Endothelial cell of umbilical vein (primary cell): ENCODE measurements around the gene CALU.

Experiments used
- EZH2 ChIP-seq: IDR thresholded peaks from 2 replicates; pipeline ENCODE4 v1.6.1; 2012; ENCODE audit warnings: borderline replicate concordance, low read depth, mild to moderate bottlenecking, moderate library complexity, low read length, inconsistent platforms; ENCODE audit not compliant: severe bottlenecking
- POLR2A ChIP-seq: IDR thresholded peaks from 2 replicates; pipeline ENCODE4 v1.6.1; 2012; ENCODE audit warnings: low read depth, mild to moderate bottlenecking, control low read depth, low read length
- TF ChIP-seq, protein P1 (sequence below), 2 donors: IDR thresholded peaks; 1 replicate in 1 of 2; 2 replicates in 1 of 2; pipeline ENCODE4 v1.5.1; 2011; ENCODE audit warnings: low read length in 2 of 2, mild to moderate bottlenecking in 2 of 2, moderate library complexity in 2 of 2, control low read depth in 1 of 2, inconsistent platforms in 1 of 2, low read depth in 1 of 2; ENCODE audit not compliant: insufficient read depth in 1 of 2; ENCODE audit errors: extremely low read depth in 1 of 2

DNA sequence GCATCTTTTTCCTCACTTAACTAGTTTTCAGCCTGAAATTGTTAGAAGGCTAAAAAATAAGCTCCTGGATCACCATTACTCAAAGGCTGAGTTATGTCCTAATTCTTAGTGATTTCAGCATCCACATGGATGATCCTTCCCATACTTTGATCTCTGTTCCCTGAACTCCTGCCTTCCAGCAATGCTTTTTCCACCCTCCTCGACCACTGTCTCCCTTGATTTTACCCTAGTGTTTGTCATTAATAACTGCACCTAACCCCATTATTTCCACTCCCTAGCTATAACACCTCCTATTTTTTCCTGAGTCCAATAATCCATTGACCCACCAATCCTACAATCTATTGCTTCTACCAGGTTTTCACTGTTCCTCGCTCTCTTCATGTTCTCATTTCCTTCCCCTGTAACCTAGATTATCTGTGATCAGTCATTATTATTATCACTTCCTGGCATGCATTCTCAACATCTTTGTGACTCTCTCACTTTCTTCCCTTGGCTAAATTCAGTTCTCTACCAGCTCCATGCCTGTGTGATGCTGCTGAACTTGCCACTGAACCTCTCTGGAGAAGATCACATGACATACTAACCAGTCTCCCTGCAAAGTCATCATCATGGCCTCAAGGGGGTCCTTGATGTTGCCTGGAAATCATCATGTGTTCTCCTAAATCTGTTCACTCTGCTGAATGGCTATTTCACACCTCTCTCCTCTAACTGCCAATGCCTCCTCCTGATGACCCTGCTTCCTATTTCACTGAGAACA lies 6.5 kb upstream of the CALU start:
- TF ChIP-seq, protein P1, sequence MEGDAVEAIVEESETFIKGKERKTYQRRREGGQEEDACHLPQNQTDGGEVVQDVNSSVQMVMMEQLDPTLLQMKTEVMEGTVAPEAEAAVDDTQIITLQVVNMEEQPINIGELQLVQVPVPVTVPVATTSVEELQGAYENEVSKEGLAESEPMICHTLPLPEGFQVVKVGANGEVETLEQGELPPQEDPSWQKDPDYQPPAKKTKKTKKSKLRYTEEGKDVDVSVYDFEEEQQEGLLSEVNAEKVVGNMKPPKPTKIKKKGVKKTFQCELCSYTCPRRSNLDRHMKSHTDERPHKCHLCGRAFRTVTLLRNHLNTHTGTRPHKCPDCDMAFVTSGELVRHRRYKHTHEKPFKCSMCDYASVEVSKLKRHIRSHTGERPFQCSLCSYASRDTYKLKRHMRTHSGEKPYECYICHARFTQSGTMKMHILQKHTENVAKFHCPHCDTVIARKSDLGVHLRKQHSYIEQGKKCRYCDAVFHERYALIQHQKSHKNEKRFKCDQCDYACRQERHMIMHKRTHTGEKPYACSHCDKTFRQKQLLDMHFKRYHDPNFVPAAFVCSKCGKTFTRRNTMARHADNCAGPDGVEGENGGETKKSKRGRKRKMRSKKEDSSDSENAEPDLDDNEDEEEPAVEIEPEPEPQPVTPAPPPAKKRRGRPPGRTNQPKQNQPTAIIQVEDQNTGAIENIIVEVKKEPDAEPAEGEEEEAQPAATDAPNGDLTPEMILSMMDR (IDR thresholded peaks at IDR 0.05; ENCODE audit: extremely low read depth in 1 of 2, insufficient read depth in 1 of 2, low read depth in 1 of 2, low read length in 2 of 2) = no peak
- TF ChIP-seq POLR2A (no peak), EZH2 (no peak)
